ENCODE measurements around the gene PPFIBP1. TPM values are rescaled to one million over a fixed set of nuclear protein-coding genes. Genes with fewer than 3 reads are reported as not detected.
A peak's percentile ranks its signal among the peaks of the same experiment; 100 is the strongest.

PPFIBP1 gene
- polyA plus RNA-seq, 1 of the 3 experiments (the other 2 are of a cell fraction) = 55.0 TPM

- Histone ChIP-seq H3K79me2 (ENCODE audit: insufficient read depth) (peaks cover 99% of the 10 kb centered on the region), H3K4me2 (0 out of 2 replicates have a peak overlapping the region, but pooled peaks have one; percentile 0), H3K9me2 (no peaks in the 10 kb centered on the region), H4K20me1 (ENCODE audit: insufficient read depth) (no peaks in the 10 kb centered on the region), H3K4me1 (ENCODE audit: control insufficient read depth in 1 of 2, insufficient read depth in 2 of 2, low read depth in 1 of 2, low read length in 1 of 2) (peaks cover 2 to 32% of the 10 kb centered on the region in 2 experiments), H2AFZ (ENCODE audit: low read depth) (no peak overlapping the region), H3K4me3 (ENCODE audit: low read depth in 2 of 2, low read length in 1 of 2) (no peak overlapping the region), H3F3A (replicated peaks; ENCODE audit: insufficient read depth) (peaks cover 31% of the 10 kb centered on the region), H3K9ac (no peak overlapping the region), H3K36me3 (replicated peaks in 1 of 2; ENCODE audit: control insufficient read depth in 1 of 2, insufficient read depth in 2 of 2, low read length in 1 of 2) (peaks cover 0 to 25% of the 10 kb centered on the region in 2 experiments), H3K9me3 (no peaks in the 10 kb centered on the region), H3K27ac (ENCODE audit: low read depth in 2 of 2, low read length in 1 of 2) (peak overlapping the region in 1 of 2 experiments; percentile 79; a peak in 1 of 4 replicates), H3K27me3 (ENCODE audit: insufficient read depth) (no peaks in the 10 kb centered on the region)
- CTCF ChIA-PET = no interaction called here
- WGBS (ENCODE audit: low lambda C conversion rate) = 97% methylated on average over 4 of the region's 4 CpGs
- POLR2A ChIA-PET = no interaction called here
- no peak for DNase-seq
- TF ChIP-seq ELF1 (IDR thresholded peaks at IDR 0.05) (no peak), SMC3 (IDR thresholded peaks at IDR 0.05; ENCODE audit: low read depth, low read length) (no peak)
- TF ChIP-seq, protein P1, sequence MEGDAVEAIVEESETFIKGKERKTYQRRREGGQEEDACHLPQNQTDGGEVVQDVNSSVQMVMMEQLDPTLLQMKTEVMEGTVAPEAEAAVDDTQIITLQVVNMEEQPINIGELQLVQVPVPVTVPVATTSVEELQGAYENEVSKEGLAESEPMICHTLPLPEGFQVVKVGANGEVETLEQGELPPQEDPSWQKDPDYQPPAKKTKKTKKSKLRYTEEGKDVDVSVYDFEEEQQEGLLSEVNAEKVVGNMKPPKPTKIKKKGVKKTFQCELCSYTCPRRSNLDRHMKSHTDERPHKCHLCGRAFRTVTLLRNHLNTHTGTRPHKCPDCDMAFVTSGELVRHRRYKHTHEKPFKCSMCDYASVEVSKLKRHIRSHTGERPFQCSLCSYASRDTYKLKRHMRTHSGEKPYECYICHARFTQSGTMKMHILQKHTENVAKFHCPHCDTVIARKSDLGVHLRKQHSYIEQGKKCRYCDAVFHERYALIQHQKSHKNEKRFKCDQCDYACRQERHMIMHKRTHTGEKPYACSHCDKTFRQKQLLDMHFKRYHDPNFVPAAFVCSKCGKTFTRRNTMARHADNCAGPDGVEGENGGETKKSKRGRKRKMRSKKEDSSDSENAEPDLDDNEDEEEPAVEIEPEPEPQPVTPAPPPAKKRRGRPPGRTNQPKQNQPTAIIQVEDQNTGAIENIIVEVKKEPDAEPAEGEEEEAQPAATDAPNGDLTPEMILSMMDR (IDR thresholded peaks at IDR 0.05) = no peak
Observed at GRCh38 chr12:27607591-27607990, 83.6 kb downstream of the PPFIBP1 start.

- H2AFZ ChIP-seq (ENCODE audit: low read depth) = no peak overlapping the region
- no peak for TF ChIP-seq SMC3 (IDR thresholded peaks at IDR 0.05; ENCODE audit: low read depth, low read length)
- TF ChIP-seq EP300 (IDR thresholded peaks at IDR 0.05; ENCODE audit: borderline replicate concordance in 1 of 2, low read depth in 1 of 2, low read length in 1 of 2) = no peak
- TF ChIP-seq JUND (IDR thresholded peaks at IDR 0.05) = no peak
- TF ChIP-seq MAX (IDR thresholded peaks at IDR 0.05; ENCODE audit: low read depth) = no peak
- peaks cover 2 to 32% of the 10 kb centered on the region in 2 experiments for H3K4me1 ChIP-seq (ENCODE audit: control insufficient read depth in 1 of 2, insufficient read depth in 2 of 2, low read depth in 1 of 2, low read length in 1 of 2)
- H3K79me2 ChIP-seq (ENCODE audit: insufficient read depth) = peaks cover 99% of the 10 kb centered on the region
- peaks cover 0 to 23% of the 10 kb centered on the region in 2 experiments for H3K36me3 ChIP-seq (replicated peaks in 1 of 2; ENCODE audit: control insufficient read depth in 1 of 2, insufficient read depth in 2 of 2, low read length in 1 of 2)
- H3K9ac ChIP-seq = no peak overlapping the region
- CTCF ChIA-PET = no interaction called here
- H3K9me2 ChIP-seq = no peaks in the 10 kb centered on the region
- no peak for DNase-seq
- H3K4me3 ChIP-seq (ENCODE audit: low read depth in 2 of 2, low read length in 1 of 2) = no peak overlapping the region
- H3K27me3 ChIP-seq (ENCODE audit: insufficient read depth) = no peaks in the 10 kb centered on the region
- no peaks in the 10 kb centered on the region for H3K9me3 ChIP-seq
- peaks cover 40% of the 10 kb centered on the region for H3F3A ChIP-seq (replicated peaks; ENCODE audit: insufficient read depth)
- no peaks in the 10 kb centered on the region for H4K20me1 ChIP-seq (ENCODE audit: insufficient read depth)
- H3K4me2 ChIP-seq = 0 out of 2 replicates have a peak overlapping the region, but pooled peaks have one; percentile 9
- 97% methylated on average over 8 of the region's 8 CpGs for WGBS (ENCODE audit: low lambda C conversion rate)
- H3K27ac ChIP-seq (ENCODE audit: low read depth in 2 of 2, low read length in 1 of 2) = peak overlapping the region in 1 of 2 experiments; percentile 79; a peak in 3 of 4 replicates
- POLR2A ChIA-PET = no interaction called here
Observed at GRCh38 chr12:27608890-27609289, 84.9 kb downstream of the PPFIBP1 start.

DNA sequence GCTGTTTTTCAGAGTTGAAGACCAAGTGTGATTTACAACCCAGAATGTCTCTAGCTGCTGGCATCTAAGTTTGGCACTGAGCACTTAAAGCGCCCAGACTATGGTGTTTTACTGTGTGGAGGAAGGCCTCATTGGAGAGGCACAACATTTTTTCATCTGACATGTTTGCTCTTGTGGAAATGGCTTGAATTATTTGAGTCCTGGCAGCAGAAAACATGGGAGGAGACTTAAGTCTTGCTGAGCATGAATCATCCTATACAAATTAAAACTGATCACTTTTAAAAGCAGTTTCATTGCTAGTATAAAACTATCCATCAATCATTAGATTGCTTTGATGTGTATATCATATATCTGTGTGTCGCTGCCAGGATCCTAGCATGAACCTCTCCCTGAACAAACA is 86.4 kb downstream of the PPFIBP1 start:
- Histone ChIP-seq H3K79me2 (ENCODE audit: insufficient read depth) (peaks cover 95% of the 10 kb centered on the region), H4K20me1 (ENCODE audit: insufficient read depth) (no peaks in the 10 kb centered on the region), H3K4me3 (ENCODE audit: low read depth in 2 of 2, low read length in 1 of 2) (no peak overlapping the region), H3K27ac (ENCODE audit: low read depth in 2 of 2, low read length in 1 of 2) (peak overlapping the region; percentile 71 to 79; a peak in 3 of 4 replicates), H3K9me2 (no peaks in the 10 kb centered on the region), H3K4me2 (peak overlapping the region; percentile 29; the same call in 1 of the 2 replicates), H2AFZ (ENCODE audit: low read depth) (no peak overlapping the region), H3K9ac (peak overlapping the region; percentile 14; the same call in 1 of the 2 replicates), H3K36me3 (replicated peaks in 1 of 2; ENCODE audit: control insufficient read depth in 1 of 2, insufficient read depth in 2 of 2, low read length in 1 of 2) (peaks cover 0 to 18% of the 10 kb centered on the region in 2 experiments), H3F3A (replicated peaks; ENCODE audit: insufficient read depth) (peaks cover 54% of the 10 kb centered on the region), H3K4me1 (ENCODE audit: control insufficient read depth in 1 of 2, insufficient read depth in 2 of 2, low read depth in 1 of 2, low read length in 1 of 2) (peaks cover 2 to 45% of the 10 kb centered on the region in 2 experiments), H3K9me3 (no peaks in the 10 kb centered on the region), H3K27me3 (ENCODE audit: insufficient read depth) (no peaks in the 10 kb centered on the region)
- POLR2A ChIA-PET = no interaction called here
- no peak for DNase-seq
- 10% methylated on average over 2 of the region's 2 CpGs for WGBS (ENCODE audit: low lambda C conversion rate)
- CTCF ChIA-PET = no interaction called here
- TF ChIP-seq RFX5 (IDR thresholded peaks at IDR 0.05; ENCODE audit: low read length) (no peak), TEAD4 (IDR thresholded peaks at IDR 0.05; ENCODE audit: borderline replicate concordance, insufficient read depth) (peak; percentile 66; the same call in 1 of the 2 replicates), PBX3 (IDR thresholded peaks at IDR 0.05) (peak; percentile 89), EZH2phosphoT487 (IDR thresholded peaks at IDR 0.05; ENCODE audit: borderline replicate concordance, low read depth) (no peak), JUND (IDR thresholded peaks at IDR 0.05) (peak; percentile 70), EP300 (IDR thresholded peaks at IDR 0.05; ENCODE audit: borderline replicate concordance in 1 of 2, low read depth in 1 of 2, low read length in 1 of 2) (peak; percentile 22 to 59; a peak in 1 of 4 replicates), FOSL2 (IDR thresholded peaks at IDR 0.05; ENCODE audit: borderline replicate concordance, low read depth) (peak; percentile 56; the same call in 1 of the 2 replicates), GATA2 (CRISPR knock-in tag; IDR thresholded peaks at IDR 0.05) (no peak), YY1 (IDR thresholded peaks at IDR 0.05; ENCODE audit: low read depth) (0 out of 2 replicates have a peak, but pooled peaks have one; percentile 32), MEF2A (IDR thresholded peaks at IDR 0.05; ENCODE audit: borderline replicate concordance, low read depth) (no peak), RXRA (IDR thresholded peaks at IDR 0.05; ENCODE audit: borderline replicate concordance, low read depth) (no peak), NFIC (IDR thresholded peaks at IDR 0.05; ENCODE audit: borderline replicate concordance) (peak; percentile 80), MAX (IDR thresholded peaks at IDR 0.05; ENCODE audit: low read depth) (peak; percentile 64; the same call in 1 of the 2 replicates), POLR2AphosphoS5 (IDR thresholded peaks at IDR 0.05; ENCODE audit: low read depth, low read length) (0 out of 2 replicates have a peak, but pooled peaks have one; percentile 14), GABPA (IDR thresholded peaks at IDR 0.05; ENCODE audit: low read depth) (no peak), CHD2 (IDR thresholded peaks at IDR 0.05; ENCODE audit: low read length, partially characterized antibody) (no peak)

All from SK-N-SH (cell line).